ENCODE measurements around the gene APIP. TPM values are rescaled to one million over a fixed set of nuclear protein-coding genes. Genes with fewer than 3 reads are reported as not detected.

Gene APIP
- polyA plus RNA-seq, 1 experiment = 10.0 TPM

DNA sequence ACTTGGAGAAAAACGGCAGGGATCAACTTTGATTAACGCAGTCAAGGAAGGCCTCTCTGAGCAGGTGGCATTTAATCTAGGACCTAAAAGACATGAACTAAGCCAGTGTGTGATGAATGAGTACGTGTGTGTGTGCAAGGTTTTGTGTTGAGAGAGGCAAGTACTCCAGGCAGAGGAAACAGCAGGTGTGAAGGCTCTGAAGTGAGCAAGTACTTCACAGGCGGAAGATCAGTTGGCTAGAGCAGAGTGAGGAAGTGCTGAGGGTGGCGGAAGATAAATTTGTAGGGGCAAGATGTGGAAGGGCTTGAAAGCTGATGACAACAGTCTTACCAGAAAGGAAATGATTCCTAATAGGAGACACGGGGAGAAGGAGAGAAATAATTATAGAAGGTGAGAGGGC lies 6.8 kb downstream of the APIP start:
- CTCF ChIA-PET = no interaction called here
- DNase-seq (ENCODE audit: low read depth) = no peak
- TF ChIP-seq, protein P1, sequence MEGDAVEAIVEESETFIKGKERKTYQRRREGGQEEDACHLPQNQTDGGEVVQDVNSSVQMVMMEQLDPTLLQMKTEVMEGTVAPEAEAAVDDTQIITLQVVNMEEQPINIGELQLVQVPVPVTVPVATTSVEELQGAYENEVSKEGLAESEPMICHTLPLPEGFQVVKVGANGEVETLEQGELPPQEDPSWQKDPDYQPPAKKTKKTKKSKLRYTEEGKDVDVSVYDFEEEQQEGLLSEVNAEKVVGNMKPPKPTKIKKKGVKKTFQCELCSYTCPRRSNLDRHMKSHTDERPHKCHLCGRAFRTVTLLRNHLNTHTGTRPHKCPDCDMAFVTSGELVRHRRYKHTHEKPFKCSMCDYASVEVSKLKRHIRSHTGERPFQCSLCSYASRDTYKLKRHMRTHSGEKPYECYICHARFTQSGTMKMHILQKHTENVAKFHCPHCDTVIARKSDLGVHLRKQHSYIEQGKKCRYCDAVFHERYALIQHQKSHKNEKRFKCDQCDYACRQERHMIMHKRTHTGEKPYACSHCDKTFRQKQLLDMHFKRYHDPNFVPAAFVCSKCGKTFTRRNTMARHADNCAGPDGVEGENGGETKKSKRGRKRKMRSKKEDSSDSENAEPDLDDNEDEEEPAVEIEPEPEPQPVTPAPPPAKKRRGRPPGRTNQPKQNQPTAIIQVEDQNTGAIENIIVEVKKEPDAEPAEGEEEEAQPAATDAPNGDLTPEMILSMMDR (IDR thresholded peaks at IDR 0.05; ENCODE audit: insufficient read depth, low read depth, low read length) = no peak
- Histone ChIP-seq H3K27me3 (ENCODE audit: control insufficient read depth, insufficient read depth, low read length) (no peaks in the 10 kb centered on the region), H3K36me3 (ENCODE audit: control insufficient read depth, insufficient read depth, low read length) (no peaks in the 10 kb centered on the region; the same call in 1 of the 2 replicates), H3K4me3 (ENCODE audit: low read depth, low read length) (no peak overlapping the region)
- POLR2A ChIA-PET = no interaction called here

DNA sequence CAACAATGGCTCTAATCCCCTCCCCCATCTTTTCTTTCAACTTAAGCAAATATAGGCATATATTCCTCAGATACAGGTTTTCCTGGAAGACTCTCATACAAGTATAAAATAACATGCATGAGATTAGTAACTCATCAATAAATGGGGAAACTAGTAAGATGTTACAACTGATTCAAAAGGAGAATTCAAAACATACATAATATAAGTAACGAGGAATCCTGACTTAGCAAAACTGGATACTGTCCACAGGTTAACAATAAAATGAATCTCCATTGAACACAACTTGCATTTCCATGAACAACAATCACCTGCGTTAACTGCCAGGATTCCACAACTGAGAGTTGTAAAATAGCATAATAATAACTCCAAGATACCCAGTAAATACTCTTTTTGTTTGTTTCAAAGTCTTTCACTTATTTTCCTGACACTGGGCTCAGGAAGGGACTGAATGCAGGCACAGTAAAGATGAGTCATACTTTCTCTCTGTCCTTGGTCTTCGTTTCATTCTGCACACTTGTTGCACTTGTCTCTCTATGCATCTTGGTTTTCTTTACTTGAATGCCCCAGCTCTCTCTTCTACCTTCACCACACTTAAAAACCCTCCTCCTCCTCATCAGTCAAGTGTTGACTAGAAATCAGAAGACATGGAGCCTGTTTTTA lies 8.1 kb downstream of the APIP start:
- TF ChIP-seq, protein P1 (IDR thresholded peaks at IDR 0.05; ENCODE audit: insufficient read depth, low read depth, low read length) = no peak
- ChIA-PET POLR2A (no interaction called here), CTCF (interaction anchor here (0.9 to 1.0 kb wide), 2 partner anchors 322 to 504 kb away, joined by 3 to 4 read pairs; no protein-coding TSS in a partner anchor)
- Histone ChIP-seq H3K4me3 (ENCODE audit: low read depth, low read length) (no peak overlapping the region), H3K27me3 (ENCODE audit: control insufficient read depth, insufficient read depth, low read length) (no peaks in the 10 kb centered on the region), H3K36me3 (ENCODE audit: control insufficient read depth, insufficient read depth, low read length) (no peaks in the 10 kb centered on the region; the same call in 1 of the 2 replicates)
- no peak for DNase-seq (ENCODE audit: low read depth)

DNA sequence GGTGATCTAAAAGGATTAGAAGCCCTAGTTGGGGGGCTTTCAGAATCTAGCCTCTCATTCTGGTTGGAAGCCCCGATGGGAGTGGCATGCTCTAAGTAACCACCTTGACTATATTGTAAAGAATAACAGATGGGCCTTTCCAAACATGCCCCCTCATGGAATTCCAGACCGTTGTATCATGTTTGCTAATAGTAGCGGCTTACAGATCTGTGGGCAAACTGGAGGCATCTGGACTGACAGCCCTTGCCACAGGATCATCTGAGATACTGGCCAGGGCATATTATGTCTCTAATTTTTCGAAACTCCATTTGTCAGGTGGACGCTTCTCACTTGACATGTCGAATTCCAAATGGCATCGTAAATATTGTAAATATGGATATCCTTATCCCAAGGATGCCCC lies 10.5 kb downstream of the APIP start:
- TF ChIP-seq, protein P1 (IDR thresholded peaks at IDR 0.05; ENCODE audit: insufficient read depth, low read depth, low read length) = no peak
- POLR2A ChIA-PET = no interaction called here
- H3K36me3 ChIP-seq (ENCODE audit: control insufficient read depth, insufficient read depth, low read length) = no peaks in the 10 kb centered on the region
- CTCF ChIA-PET = no interaction called here
- no peak overlapping the region for H3K4me3 ChIP-seq (ENCODE audit: low read depth, low read length)
- no peaks in the 10 kb centered on the region for H3K27me3 ChIP-seq (ENCODE audit: control insufficient read depth, insufficient read depth, low read length)
- no peak for DNase-seq (ENCODE audit: low read depth)

DNA sequence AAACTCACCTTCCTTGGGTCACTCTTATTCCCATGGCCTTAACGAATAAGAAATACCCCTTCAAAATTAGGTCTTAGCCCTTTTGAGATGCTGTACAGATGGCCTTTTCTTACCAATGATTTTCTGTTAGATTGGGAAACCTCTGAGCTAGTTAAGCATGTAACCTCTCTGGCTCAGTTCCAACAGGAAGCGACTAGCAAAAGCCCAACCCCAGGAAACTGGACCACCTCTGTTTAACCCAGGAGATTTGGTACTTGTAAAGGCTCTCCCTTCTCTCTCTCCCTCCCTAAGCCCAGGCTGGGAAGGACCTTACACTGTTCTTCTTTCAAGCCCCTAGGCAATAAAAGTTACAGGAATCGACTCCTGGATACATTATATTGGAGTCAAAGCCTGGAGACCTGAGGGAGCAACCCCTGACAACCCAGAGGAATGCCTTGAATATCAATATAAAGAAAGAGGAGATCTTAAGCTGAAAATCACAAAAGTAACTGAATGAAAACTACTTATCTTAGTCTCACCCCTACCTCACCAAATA lies 11.7 kb downstream of the APIP start:
- Histone ChIP-seq H3K4me3 (ENCODE audit: low read depth, low read length) (no peak overlapping the region), H3K36me3 (ENCODE audit: control insufficient read depth, insufficient read depth, low read length) (no peaks in the 10 kb centered on the region), H3K27me3 (ENCODE audit: control insufficient read depth, insufficient read depth, low read length) (no peaks in the 10 kb centered on the region)
- no peak for DNase-seq (ENCODE audit: low read depth)
- ChIA-PET CTCF (no interaction called here), POLR2A (no interaction called here)
- TF ChIP-seq, protein P1 (IDR thresholded peaks at IDR 0.05; ENCODE audit: insufficient read depth, low read depth, low read length) = no peak

DNA sequence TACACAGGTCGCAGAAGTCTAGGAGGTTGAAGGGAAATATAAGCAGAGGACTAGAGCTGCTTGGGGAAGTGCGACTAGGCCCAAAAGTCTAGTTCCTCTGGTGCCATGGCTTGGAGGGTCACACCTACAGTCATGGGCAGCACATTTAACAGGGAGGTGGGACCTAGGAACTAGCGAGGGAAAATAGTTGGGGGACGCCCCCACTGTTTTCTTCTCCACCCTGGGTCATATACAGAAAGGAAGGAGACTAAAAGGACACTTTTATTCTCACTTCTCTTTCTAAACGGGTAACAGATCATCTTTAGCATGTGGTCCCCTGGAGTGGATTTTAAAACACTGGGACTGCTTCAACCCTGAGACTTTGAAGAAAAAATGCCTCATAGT lies 16.6 kb downstream of the APIP start:
- CTCF ChIA-PET = interaction anchor here (0.7 to 1.0 kb wide), 2 partner anchors 8 to 386 kb away, joined by 3 read pairs; partner anchors contain the start of gene ELF5
- H3K27me3 ChIP-seq (ENCODE audit: control insufficient read depth, insufficient read depth, low read length) = no peaks in the 10 kb centered on the region
- no peak for DNase-seq (ENCODE audit: low read depth)
- H3K36me3 ChIP-seq (ENCODE audit: control insufficient read depth, insufficient read depth, low read length) = no peaks in the 10 kb centered on the region
- POLR2A ChIA-PET = no interaction called here
- TF ChIP-seq, protein P1 (IDR thresholded peaks at IDR 0.05; ENCODE audit: insufficient read depth, low read depth, low read length) = no peak
- no peak overlapping the region for H3K4me3 ChIP-seq (ENCODE audit: low read depth, low read length)
